ENCODE results near the gene IL23R. TPM values are rescaled to one million over a fixed set of nuclear protein-coding genes. Genes with fewer than 3 reads are reported as not detected.
"Not testable (repeated sequence)": the region's sequence is repeated elsewhere in the genome, so short reads cannot be mapped to it uniquely, and the experiment has no call there.

IL23R gene
- total and polyA plus RNA-seq, 8 donors: 0.06 to 0.31 (median 0.13) TPM; not detected in 3

- H3K9me3 ChIP-seq: no peaks in the 10 kb centered on the region
- TF ChIP-seq CTCF (IDR thresholded peaks at IDR 0.05): no peak
- H3K4me1 ChIP-seq: no peaks in the 10 kb centered on the region
- intact Hi-C loops (cut with DNase I): loop anchor here in 1 of 2 donors (10.0 kb wide), 1 partner anchor 138 kb away; no protein-coding TSS in a partner anchor
- DNase-seq: no peak
- H3K27me3 ChIP-seq: no peaks in the 10 kb centered on the region
- H3K4me3 ChIP-seq: no peak overlapping the region
- no peaks in the 10 kb centered on the region for H3K36me3 ChIP-seq
- no peak overlapping the region for H3K27ac ChIP-seq
- no peak for ATAC-seq
Observed at GRCh38 chr1:67142931-67143330, 23.3 kb upstream of the IL23R start.

- intact Hi-C loops (cut with DNase I): loop anchor here in 1 of 2 donors (10.0 kb wide), 1 partner anchor 139 kb away; no protein-coding TSS in a partner anchor
Observed at GRCh38 chr1:67143966-67144365, 22.3 kb upstream of the IL23R start.

DNA sequence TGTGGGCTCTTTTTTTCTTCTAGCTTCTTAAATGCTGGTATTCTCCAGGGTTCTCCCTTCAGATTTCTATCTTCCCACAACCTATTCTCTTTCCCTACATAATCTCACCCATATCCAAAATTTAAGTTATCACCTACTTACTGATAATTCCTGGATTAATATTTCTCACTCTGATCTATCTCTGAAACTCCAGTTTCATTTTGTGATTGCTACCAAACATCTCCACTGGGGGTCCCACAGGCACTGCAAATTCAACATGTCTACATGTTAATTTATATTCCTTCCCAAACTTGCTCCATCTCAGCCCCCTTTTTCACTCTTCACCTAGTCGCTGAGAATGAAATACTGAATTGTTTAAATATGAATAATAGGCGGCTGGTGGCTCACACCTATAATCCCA, 21.6 kb upstream of the IL23R start:
- TF ChIP-seq CTCF (IDR thresholded peaks at IDR 0.05): no peak
- Histone ChIP-seq H3K4me1 (peaks cover 0 to 9% of the 10 kb centered on the region in 2 donors), H3K27ac (no peak overlapping the region), H3K9me3 (no peaks in the 10 kb centered on the region), H3K27me3 (no peaks in the 10 kb centered on the region), H3K4me3 (no peak overlapping the region), H3K36me3 (no peaks in the 10 kb centered on the region)
- ATAC-seq (no peak), DNase-seq (no peak)
- intact Hi-C loops (cut with DNase I): loop anchor here in 1 of 2 donors (10.0 kb wide), 1 partner anchor 140 kb away; no protein-coding TSS in a partner anchor

More at GRCh38 chr1:67143966-67144365, 22.3 kb upstream of the IL23R start:
- H3K9me3 ChIP-seq: no peaks in the 10 kb centered on the region
- no peaks in the 10 kb centered on the region for H3K36me3 ChIP-seq
- ATAC-seq (no peak), DNase-seq (no peak)
- TF ChIP-seq CTCF (IDR thresholded peaks at IDR 0.05): no peak
- no peaks in the 10 kb centered on the region for H3K27me3 ChIP-seq
- H3K27ac ChIP-seq: no peak overlapping the region
- peaks cover 0 to 4% of the 10 kb centered on the region in 2 donors for H3K4me1 ChIP-seq
- no peak overlapping the region for H3K4me3 ChIP-seq

GRCh38 chr1:67146101-67146500, 20.2 kb upstream of the IL23R start:
- no peak for ATAC-seq
- intact Hi-C loops (cut with DNase I): loop anchor here in 1 of 2 donors (10.0 kb wide), 1 partner anchor 141 kb away; no protein-coding TSS in a partner anchor
- peaks cover 0 to 9% of the 10 kb centered on the region in 2 donors for H3K4me1 ChIP-seq
- H3K27ac ChIP-seq: no peak overlapping the region
- no peaks in the 10 kb centered on the region for H3K27me3 ChIP-seq
- no peaks in the 10 kb centered on the region for H3K36me3 ChIP-seq
- H3K4me3 ChIP-seq: no peak overlapping the region
- TF ChIP-seq CTCF (IDR thresholded peaks at IDR 0.05): no peak
- no peaks in the 10 kb centered on the region for H3K9me3 ChIP-seq
- no peak for DNase-seq

DNA sequence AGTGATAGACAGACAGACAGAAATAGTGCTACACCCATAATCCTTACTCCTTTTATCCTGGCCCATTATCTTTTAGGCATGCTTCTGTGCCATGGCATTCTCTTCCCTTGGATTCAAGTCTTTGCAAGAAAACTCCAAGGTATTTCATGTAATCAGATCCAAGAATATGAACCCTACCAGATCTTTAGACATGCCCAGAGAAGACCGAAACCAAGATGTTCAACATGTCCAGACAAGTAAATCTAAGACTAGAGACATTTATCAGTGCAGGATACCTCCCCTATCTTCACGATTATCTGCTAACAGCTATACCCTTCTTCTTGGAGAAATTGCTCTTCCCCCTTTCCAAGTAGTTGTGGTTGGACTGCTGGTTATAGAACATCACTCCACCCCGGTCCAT, 19.7 kb upstream of the IL23R start:
- intact Hi-C loops (cut with DNase I): loop anchor here in 1 of 2 donors (10.0 kb wide), 1 partner anchor 142 kb away; no protein-coding TSS in a partner anchor
- TF ChIP-seq CTCF (IDR thresholded peaks at IDR 0.05): no peak

DNA sequence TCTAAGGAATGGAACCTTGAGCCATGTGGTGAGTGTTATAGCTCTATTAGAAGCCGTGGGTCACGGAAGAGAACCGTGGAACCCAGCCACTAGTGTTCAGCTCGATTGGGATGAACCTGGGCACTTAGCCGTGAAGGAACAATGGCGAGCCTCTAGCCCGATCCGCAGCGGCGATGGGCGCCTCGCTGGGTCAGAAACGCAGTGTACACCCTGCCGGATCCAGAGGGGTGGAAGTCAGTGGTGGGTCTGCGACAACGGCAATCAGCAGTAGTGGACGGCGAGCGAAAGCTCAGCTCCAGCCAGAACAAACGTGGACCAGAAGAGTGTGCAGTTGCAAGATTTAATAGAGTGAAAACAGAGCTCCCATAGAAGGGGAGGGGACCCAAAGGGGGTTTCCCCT, 18.3 kb upstream of the IL23R start:
- intact Hi-C loops (cut with DNase I): loop anchor here in 1 of 2 donors (10.0 kb wide), 1 partner anchor 143 kb away; no protein-coding TSS in a partner anchor
- not testable (repeated sequence) for H3K27ac ChIP-seq, H3K4me3 ChIP-seq, H3K36me3 ChIP-seq, H3K9me3 ChIP-seq, ATAC-seq, H3K4me1 ChIP-seq, DNase-seq, H3K27me3 ChIP-seq

More for the DNA sequence above, 19.7 kb upstream of the IL23R start:
- no peaks in the 10 kb centered on the region for H3K27me3 ChIP-seq
- peaks cover 0 to 9% of the 10 kb centered on the region in 2 donors for H3K4me1 ChIP-seq
- no peak overlapping the region for H3K27ac ChIP-seq
- no peak for ATAC-seq
- H3K36me3 ChIP-seq: no peaks in the 10 kb centered on the region
- no peak for DNase-seq
- H3K4me3 ChIP-seq: no peak overlapping the region
- no peaks in the 10 kb centered on the region for H3K9me3 ChIP-seq
